ENCODE results near the gene CAMK1D.

Gene CAMK1D

GRCh38 chr10:12397941-12398340 is 48.6 kb downstream of the CAMK1D start:
- Histone ChIP-seq H3K79me2 (ENCODE audit: insufficient read depth, low read depth) (peaks cover 16% of the 10 kb centered on the region), H3K27me3 (ENCODE audit: insufficient read depth, low read depth) (no peaks in the 10 kb centered on the region), H3K27ac (no peak overlapping the region), H2AFZ (ENCODE audit: low read depth) (no peak overlapping the region), H3K4me2 (no peak overlapping the region), H4K20me1 (ENCODE audit: insufficient read depth) (no peaks in the 10 kb centered on the region), H3K9ac (no peak overlapping the region), H3K36me3 (ENCODE audit: insufficient read depth) (no peaks in the 10 kb centered on the region), H3K4me1 (ENCODE audit: low read depth, poor library complexity, severe bottlenecking) (peaks cover 16% of the 10 kb centered on the region), H3K4me3 (IDR thresholded peaks at IDR 0.05; ENCODE audit: insufficient read depth, low read depth, low read length) (no peak overlapping the region)
- no peak for TF ChIP-seq CTCF (conservative IDR thresholded peaks at IDR 0.05; ENCODE audit: low read depth, low read length)

GRCh38 chr10:12400266-12400931 is 51.1 kb downstream of the CAMK1D start:
- H3K27ac ChIP-seq: no peak overlapping the region
- H3K4me2 ChIP-seq: no peak overlapping the region
- H3K9ac ChIP-seq: no peak overlapping the region
- H3K4me3 ChIP-seq (IDR thresholded peaks at IDR 0.05; ENCODE audit: insufficient read depth, low read depth, low read length): no peak overlapping the region
- peaks cover 11% of the 10 kb centered on the region; the same call in 1 of the 2 replicates for H3K79me2 ChIP-seq (ENCODE audit: insufficient read depth, low read depth)
- TF ChIP-seq CTCF (conservative IDR thresholded peaks at IDR 0.05; ENCODE audit: low read depth, low read length): no peak
- H4K20me1 ChIP-seq (ENCODE audit: insufficient read depth): no peaks in the 10 kb centered on the region
- no peaks in the 10 kb centered on the region for H3K27me3 ChIP-seq (ENCODE audit: insufficient read depth, low read depth)
- H3K36me3 ChIP-seq (ENCODE audit: insufficient read depth): no peaks in the 10 kb centered on the region
- peaks cover 39% of the 10 kb centered on the region for H3K4me1 ChIP-seq (ENCODE audit: low read depth, poor library complexity, severe bottlenecking)
- H2AFZ ChIP-seq (ENCODE audit: low read depth): no peak overlapping the region

GRCh38 chr10:12401466-12401865 is 52.1 kb downstream of the CAMK1D start:
- Histone ChIP-seq H3K36me3 (ENCODE audit: insufficient read depth) (no peaks in the 10 kb centered on the region), H3K4me1 (ENCODE audit: low read depth, poor library complexity, severe bottlenecking) (peaks cover 49% of the 10 kb centered on the region)
- TF ChIP-seq CTCF (conservative IDR thresholded peaks at IDR 0.05; ENCODE audit: low read depth, low read length): no peak

GRCh38 chr10:12403119-12403518 is 53.8 kb downstream of the CAMK1D start:
- Histone ChIP-seq H4K20me1 (ENCODE audit: insufficient read depth) (no peaks in the 10 kb centered on the region), H3K27me3 (ENCODE audit: insufficient read depth, low read depth) (no peaks in the 10 kb centered on the region), H3K4me3 (IDR thresholded peaks at IDR 0.05; ENCODE audit: insufficient read depth, low read depth, low read length) (no peak overlapping the region), H3K27ac (peak overlapping the region; percentile 99; the same call in 1 of the 2 replicates), H3K79me2 (ENCODE audit: insufficient read depth, low read depth) (peaks cover 21% of the 10 kb centered on the region; the same call in 1 of the 2 replicates), H3K9ac (no peak overlapping the region), H2AFZ (ENCODE audit: low read depth) (no peak overlapping the region), H3K36me3 (ENCODE audit: insufficient read depth) (no peaks in the 10 kb centered on the region), H3K4me1 (ENCODE audit: low read depth, poor library complexity, severe bottlenecking) (peaks cover 66% of the 10 kb centered on the region), H3K4me2 (peak overlapping the region; percentile 100; the same call in 1 of the 2 replicates)
- no peak for TF ChIP-seq CTCF (conservative IDR thresholded peaks at IDR 0.05; ENCODE audit: low read depth, low read length)

More at GRCh38 chr10:12401466-12401865, 52.1 kb downstream of the CAMK1D start:
- H3K4me3 ChIP-seq (IDR thresholded peaks at IDR 0.05; ENCODE audit: insufficient read depth, low read depth, low read length): no peak overlapping the region
- H3K79me2 ChIP-seq (ENCODE audit: insufficient read depth, low read depth): peaks cover 11% of the 10 kb centered on the region; the same call in 1 of the 2 replicates
- H3K27ac ChIP-seq: no peak overlapping the region
- no peaks in the 10 kb centered on the region for H3K27me3 ChIP-seq (ENCODE audit: insufficient read depth, low read depth)
- H2AFZ ChIP-seq (ENCODE audit: low read depth): no peak overlapping the region
- H4K20me1 ChIP-seq (ENCODE audit: insufficient read depth): no peaks in the 10 kb centered on the region
- H3K4me2 ChIP-seq: no peak overlapping the region
- H3K9ac ChIP-seq: no peak overlapping the region
